ENCODE data around the gene PRR23E. TPM values are rescaled to one million over a fixed set of nuclear protein-coding genes. Genes with fewer than 3 reads are reported as not detected.

PRR23E gene
- total RNA-seq, 1 experiment from 2014 or later, result not detected

DNA sequence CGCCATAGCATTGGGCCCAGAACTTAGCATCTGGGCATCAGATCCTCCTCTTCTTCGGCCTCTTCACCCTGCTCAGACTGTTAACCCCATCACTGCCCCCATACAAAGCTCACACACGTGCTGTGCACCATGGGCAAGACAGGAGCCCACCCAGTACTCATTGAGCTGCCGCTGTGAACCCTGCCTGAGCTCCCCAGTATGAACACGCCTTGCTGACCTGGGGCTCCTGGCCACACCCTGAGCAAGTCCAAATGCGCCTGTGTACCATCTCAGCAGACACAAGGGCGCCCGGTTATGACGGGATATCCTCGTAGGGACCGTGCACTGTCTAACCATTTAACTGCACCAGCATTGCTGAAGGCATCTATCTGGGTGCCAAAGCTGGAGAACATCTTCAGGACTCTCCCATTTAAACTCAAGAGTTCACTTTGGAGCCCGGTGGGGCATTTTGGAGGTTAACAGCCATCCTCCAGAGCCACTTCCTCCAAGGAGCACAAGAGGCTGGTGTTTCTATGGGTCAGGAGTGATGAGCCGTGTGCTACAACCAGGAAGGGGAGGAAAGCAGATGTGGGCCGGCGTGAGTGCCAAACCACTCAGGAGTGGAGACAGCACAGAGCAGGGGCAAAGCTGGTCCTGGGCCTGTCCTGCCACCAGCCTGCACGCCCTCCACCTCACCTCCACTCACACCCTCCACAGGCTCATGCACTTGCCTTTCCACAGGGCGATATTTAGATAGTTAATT is 12.1 kb downstream of the PRR23E start:
- no peak overlapping the region for H3K4me3 Mint-ChIP-seq (ENCODE audit: unreplicated experiment)
- DNase-seq (ENCODE audit: unreplicated experiment), result no peak
- H3K27me3 Mint-ChIP-seq (ENCODE audit: insufficient read depth, unreplicated experiment), result no peaks in the 10 kb centered on the region
- ChIA-PET POLR2A (interaction anchor here (0.7 kb wide), 1 partner anchor 20 kb away, joined by 3 read pairs; no protein-coding TSS in a partner anchor), CTCF (interaction anchor here (0.6 to 0.7 kb wide), 4 partner anchors 66 to 343 kb away, joined by 3 read pairs; no protein-coding TSS in a partner anchor)
- H3K27ac Mint-ChIP-seq (ENCODE audit: low read depth, unreplicated experiment), result no peak overlapping the region
- no TSS peak for BruUV-seq (replicated peaks)
- intact Hi-C loops (cut with micrococcal nuclease), result no loop called here
- TF ChIP-seq, protein P1, sequence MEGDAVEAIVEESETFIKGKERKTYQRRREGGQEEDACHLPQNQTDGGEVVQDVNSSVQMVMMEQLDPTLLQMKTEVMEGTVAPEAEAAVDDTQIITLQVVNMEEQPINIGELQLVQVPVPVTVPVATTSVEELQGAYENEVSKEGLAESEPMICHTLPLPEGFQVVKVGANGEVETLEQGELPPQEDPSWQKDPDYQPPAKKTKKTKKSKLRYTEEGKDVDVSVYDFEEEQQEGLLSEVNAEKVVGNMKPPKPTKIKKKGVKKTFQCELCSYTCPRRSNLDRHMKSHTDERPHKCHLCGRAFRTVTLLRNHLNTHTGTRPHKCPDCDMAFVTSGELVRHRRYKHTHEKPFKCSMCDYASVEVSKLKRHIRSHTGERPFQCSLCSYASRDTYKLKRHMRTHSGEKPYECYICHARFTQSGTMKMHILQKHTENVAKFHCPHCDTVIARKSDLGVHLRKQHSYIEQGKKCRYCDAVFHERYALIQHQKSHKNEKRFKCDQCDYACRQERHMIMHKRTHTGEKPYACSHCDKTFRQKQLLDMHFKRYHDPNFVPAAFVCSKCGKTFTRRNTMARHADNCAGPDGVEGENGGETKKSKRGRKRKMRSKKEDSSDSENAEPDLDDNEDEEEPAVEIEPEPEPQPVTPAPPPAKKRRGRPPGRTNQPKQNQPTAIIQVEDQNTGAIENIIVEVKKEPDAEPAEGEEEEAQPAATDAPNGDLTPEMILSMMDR (IDR thresholded peaks at IDR 0.05; ENCODE audit: unreplicated experiment), result no peak
- no peaks in the 10 kb centered on the region for H3K36me3 Mint-ChIP-seq (ENCODE audit: insufficient read depth, unreplicated experiment)
- peaks cover 17% of the 10 kb centered on the region for H3K9me3 Mint-ChIP-seq (ENCODE audit: unreplicated experiment)
- no peaks in the 10 kb centered on the region for H3K4me1 Mint-ChIP-seq (ENCODE audit: insufficient read depth, unreplicated experiment)

DNA sequence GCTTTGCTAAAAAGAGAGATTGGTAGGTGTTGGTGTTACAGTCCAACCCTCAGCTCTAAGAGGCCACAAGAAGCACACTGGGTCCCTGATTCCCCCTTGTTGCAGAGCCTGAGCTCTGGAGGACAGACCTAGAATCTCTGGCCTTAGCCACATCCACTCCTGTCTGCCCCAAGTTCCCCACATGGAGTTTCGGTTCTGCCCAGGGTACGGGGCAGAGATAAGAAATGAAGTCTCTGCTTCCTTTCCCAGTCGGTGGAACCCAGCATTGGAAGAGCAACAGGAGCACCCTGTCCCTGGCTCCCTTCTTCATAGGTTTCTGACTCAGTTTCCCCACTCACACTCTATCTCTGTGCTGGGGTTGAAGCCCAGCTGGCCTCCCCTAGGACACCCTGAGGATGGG is 13.2 kb downstream of the PRR23E start:
- no peaks in the 10 kb centered on the region for H3K27me3 Mint-ChIP-seq (ENCODE audit: insufficient read depth, unreplicated experiment)

DNA sequence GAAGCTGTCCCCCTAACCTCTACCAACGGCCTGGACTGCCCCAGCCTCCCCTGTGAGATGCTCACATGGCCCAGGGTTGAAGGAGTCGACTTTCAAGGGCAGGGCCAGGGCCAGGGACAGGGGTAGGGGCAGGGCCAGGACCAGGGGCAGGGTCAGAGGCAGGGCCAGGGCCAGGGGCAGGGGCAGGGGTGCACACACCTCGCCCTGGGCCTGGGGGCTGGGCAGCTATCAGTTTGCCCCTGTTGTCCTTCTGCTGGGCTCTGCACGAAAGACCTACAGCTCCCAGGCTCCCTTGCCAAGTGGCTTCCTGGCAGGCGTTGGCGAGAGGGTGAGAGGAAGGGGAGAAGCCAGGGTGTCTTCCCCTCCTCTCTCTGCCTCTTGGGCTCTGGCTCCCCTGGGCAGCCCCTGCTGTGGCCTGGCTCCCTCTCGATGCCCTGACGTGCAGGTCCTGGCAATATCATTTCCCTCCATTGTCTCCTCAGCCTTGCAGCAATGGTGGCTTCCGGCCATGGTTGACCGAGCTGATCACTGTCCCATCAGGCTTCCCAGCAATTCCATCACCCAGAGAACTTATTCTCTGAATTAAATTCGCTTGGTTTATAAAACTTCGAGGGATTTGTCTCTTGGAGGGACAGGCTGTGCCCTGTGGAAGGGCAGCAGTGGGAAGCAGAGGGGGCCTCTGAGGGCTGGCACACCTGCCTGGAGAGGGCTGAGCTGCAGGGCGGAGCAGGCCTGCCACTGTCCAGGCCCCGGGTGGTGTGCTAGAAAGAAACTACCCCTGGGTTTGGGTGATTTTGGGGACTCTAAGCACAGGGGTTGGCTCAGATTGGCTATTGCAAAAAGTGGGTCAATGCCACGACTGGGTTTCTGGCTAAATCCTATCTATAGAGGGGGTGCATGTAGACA is 13.9 kb downstream of the PRR23E start:
- intact Hi-C loops (cut with micrococcal nuclease), result no loop called here
- no peak overlapping the region for H3K4me3 Mint-ChIP-seq (ENCODE audit: unreplicated experiment)
- ChIA-PET CTCF (interaction anchor here (0.6 to 1.3 kb wide), 3 partner anchors 15 to 133 kb away, joined by 3 to 4 read pairs (median 3); no protein-coding TSS in a partner anchor), POLR2A (no interaction called here)
- H3K9me3 Mint-ChIP-seq (ENCODE audit: unreplicated experiment), result peaks cover 10% of the 10 kb centered on the region
- H3K4me1 Mint-ChIP-seq (ENCODE audit: insufficient read depth, unreplicated experiment), result no peaks in the 10 kb centered on the region
- no TSS peak for BruUV-seq (replicated peaks)
- no peak for DNase-seq (ENCODE audit: unreplicated experiment)
- no peaks in the 10 kb centered on the region for H3K36me3 Mint-ChIP-seq (ENCODE audit: insufficient read depth, unreplicated experiment)
- TF ChIP-seq, protein P1 (IDR thresholded peaks at IDR 0.05; ENCODE audit: unreplicated experiment), result no peak
- H3K27me3 Mint-ChIP-seq (ENCODE audit: insufficient read depth, unreplicated experiment), result no peaks in the 10 kb centered on the region
- H3K27ac Mint-ChIP-seq (ENCODE audit: low read depth, unreplicated experiment), result no peak overlapping the region

More for the DNA sequence above, 13.2 kb downstream of the PRR23E start:
- intact Hi-C loops (cut with micrococcal nuclease), result no loop called here
- ChIA-PET POLR2A (no interaction called here), CTCF (interaction anchor here (0.5 to 1.3 kb wide), 5 partner anchors 16 to 1168 kb away, joined by 3 to 4 read pairs (median 3); no protein-coding TSS in a partner anchor)
- H3K4me3 Mint-ChIP-seq (ENCODE audit: unreplicated experiment), result no peak overlapping the region
- no peaks in the 10 kb centered on the region for H3K4me1 Mint-ChIP-seq (ENCODE audit: insufficient read depth, unreplicated experiment)
- TF ChIP-seq, protein P1 (IDR thresholded peaks at IDR 0.05; ENCODE audit: unreplicated experiment), result no peak
- DNase-seq (ENCODE audit: unreplicated experiment), result no peak
- no TSS peak for BruUV-seq (replicated peaks)
- no peak overlapping the region for H3K27ac Mint-ChIP-seq (ENCODE audit: low read depth, unreplicated experiment)
- no peaks in the 10 kb centered on the region for H3K36me3 Mint-ChIP-seq (ENCODE audit: insufficient read depth, unreplicated experiment)
- H3K9me3 Mint-ChIP-seq (ENCODE audit: unreplicated experiment), result peaks cover 15% of the 10 kb centered on the region
